Activated naive CD8-positive, alpha-beta T cell (primary cell): ENCODE measurements around the gene CCDC85C.

Experiments used
- H3K27ac Mint-ChIP-seq: one replicate; pipeline ENCODE4 v1.8.0; 2021; ENCODE audit warnings: mixed read lengths
- H3K27me3 Mint-ChIP-seq: one replicate; pipeline ENCODE4 v1.8.0; 2021; ENCODE audit warnings: mixed read lengths
- H3K36me3 Mint-ChIP-seq: one replicate; pipeline ENCODE4 v1.8.0; 2021; ENCODE audit warnings: mixed read lengths
- H3K4me1 Mint-ChIP-seq: one replicate; pipeline ENCODE4 v1.8.0; 2021; ENCODE audit warnings: low read depth, mixed read lengths
- H3K4me3 Mint-ChIP-seq: one replicate; pipeline ENCODE4 v1.8.0; 2021; ENCODE audit warnings: mild to moderate bottlenecking, mixed read lengths
- H3K9me3 Mint-ChIP-seq: one replicate; pipeline ENCODE4 v1.8.0; 2021; ENCODE audit warnings: low read depth, mixed read lengths

The CCDC85C gene

DNA sequence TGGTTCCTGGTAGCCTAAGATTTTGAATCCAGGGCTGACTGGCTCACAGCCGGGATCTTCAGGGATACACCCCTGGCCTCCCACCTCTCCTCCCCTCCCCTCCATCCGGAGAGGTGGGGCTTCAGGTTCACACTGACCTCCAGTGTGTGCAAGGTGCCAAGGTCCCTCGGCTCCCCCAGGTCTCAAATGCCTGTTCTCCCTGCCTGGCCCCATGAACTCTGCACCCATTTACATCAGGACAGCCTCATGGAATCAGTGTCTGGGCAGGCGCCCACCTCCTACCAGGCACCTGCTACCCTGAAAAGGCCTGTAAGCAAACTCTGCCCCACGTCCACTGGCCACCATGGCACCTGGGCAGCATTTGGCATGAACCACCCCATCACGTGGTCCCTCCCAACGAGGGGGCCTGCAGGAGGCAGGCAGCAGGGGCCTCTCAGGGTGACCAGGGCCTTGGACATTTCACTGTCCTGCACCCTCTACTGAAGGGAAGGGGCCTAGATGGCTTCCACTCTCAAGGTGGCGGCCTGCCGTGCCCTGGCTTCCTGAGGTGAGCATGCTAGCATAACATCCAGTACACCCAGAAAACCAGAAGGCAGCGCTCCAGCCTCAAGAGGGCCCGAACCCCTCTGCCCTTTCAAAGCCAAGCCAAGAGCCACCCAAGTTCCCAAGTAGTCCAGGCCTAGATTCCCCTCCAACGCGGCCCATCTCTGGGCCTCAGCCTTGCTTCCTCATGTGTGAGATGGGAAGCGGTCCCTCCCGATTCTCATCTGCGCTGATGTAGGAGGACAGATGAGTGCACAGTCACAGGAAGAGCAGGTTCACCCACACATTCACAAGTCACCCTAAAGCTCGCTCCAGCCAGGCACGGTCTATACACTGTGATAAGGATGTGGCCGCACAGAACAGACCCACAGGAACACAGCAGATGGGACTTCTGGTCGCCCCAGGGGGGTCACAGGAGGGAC lies 37.3 kb downstream of the CCDC85C start:
- H3K27ac Mint-ChIP-seq = no peak overlapping the region
- H3K27me3 Mint-ChIP-seq = no peaks in the 10 kb centered on the region
- no peaks in the 10 kb centered on the region for H3K9me3 Mint-ChIP-seq
- H3K4me3 Mint-ChIP-seq = no peak overlapping the region
- H3K36me3 Mint-ChIP-seq = no peaks in the 10 kb centered on the region
- H3K4me1 Mint-ChIP-seq = peaks cover 2% of the 10 kb centered on the region

DNA sequence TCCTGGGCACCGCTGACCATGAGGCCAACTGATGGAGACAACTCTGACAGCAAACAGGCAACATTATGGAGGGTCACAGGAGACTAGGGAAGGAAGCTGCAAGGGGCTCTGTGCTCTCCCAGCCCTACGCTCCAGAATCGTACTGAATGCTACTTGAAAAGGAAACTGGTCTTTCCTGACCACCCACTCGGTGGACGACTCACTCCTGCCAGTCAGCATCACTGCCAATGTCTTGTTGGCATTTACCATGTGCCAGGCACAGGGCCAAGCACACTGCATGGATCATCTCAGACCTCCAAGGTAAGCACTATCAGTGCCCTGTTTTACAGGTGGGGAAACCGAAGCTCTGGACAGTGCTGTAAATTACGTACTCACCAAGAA lies 38.0 kb downstream of the CCDC85C start:
- Mint-ChIP-seq H3K4me3 (no peak overlapping the region), H3K27ac (no peak overlapping the region), H3K9me3 (no peaks in the 10 kb centered on the region), H3K4me1 (peaks cover 2% of the 10 kb centered on the region), H3K36me3 (no peaks in the 10 kb centered on the region), H3K27me3 (no peaks in the 10 kb centered on the region)

DNA sequence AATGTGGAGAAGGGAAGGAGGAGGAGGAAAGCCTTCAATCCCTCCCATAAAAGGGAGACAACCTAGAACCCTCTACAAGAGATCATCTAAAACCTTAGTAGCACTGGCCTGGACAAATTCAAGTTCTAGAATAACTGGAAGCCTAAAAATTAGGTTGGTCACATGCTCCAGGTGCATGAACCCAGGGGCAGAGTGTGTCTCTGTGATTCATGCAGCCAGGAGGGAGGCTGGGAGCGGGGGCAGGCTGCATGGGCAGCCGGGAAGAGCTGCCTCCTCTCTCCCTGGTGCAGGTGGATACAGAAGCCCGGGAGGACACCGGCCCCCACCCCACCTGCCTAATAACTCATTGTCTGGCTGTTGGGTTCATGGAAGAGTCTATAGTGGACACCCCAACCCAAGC lies 38.6 kb downstream of the CCDC85C start:
- Mint-ChIP-seq H3K27me3 (no peaks in the 10 kb centered on the region), H3K36me3 (no peaks in the 10 kb centered on the region), H3K9me3 (no peaks in the 10 kb centered on the region), H3K4me3 (no peak overlapping the region), H3K27ac (no peak overlapping the region), H3K4me1 (peaks cover 2% of the 10 kb centered on the region)

DNA sequence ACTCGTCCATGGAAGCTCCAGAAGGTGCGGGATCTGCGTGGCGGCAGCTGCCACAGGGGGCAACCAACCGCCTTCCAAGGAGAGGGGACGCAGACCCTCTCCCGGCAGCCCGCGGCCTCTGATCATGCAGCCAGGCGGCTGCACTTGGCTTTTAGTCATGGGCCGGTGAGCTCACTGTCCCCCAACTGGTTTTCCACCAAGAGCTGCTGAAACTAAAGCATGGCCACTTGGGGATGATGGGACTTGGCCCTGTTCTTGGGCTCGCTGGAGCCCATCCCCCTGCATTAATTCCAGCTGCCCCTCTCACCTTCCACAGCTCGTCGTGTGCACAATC lies 39.1 kb downstream of the CCDC85C start:
- no peak overlapping the region for H3K4me3 Mint-ChIP-seq
- no peaks in the 10 kb centered on the region for H3K36me3 Mint-ChIP-seq
- H3K27ac Mint-ChIP-seq = no peak overlapping the region
- no peaks in the 10 kb centered on the region for H3K27me3 Mint-ChIP-seq
- H3K4me1 Mint-ChIP-seq = peaks cover 2% of the 10 kb centered on the region
- H3K9me3 Mint-ChIP-seq = no peaks in the 10 kb centered on the region

DNA sequence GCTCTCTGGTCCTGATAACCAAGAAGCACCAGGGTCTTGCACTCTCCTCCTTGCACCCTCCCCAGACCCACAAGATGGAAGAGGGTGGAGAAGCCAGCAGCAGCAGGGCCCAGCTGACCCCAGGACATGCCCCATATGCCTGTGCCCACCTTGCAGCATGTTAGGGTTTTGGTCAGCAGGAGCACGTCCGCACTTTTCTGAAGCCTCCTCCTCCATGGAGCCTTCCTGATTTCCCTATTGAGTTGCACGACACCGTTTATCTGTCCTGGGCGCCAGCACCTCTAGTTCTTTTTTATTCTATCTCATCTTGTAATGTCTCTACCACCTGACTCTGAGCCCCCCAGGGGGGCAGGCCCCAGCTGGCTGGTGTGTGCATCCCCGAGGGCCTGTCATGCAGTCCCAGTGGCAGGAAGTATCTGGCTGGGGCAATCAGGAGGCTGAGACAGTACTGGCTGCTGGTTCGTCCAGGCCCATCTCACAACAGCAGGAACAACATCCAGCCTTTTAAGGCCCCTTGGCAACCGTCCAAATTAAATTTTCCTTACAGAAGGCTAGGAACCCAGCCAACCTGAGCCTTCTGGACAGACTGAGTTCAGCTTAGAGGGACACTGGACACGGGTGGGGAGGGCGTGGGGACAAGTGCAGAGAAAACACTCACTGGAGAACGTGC lies 39.6 kb downstream of the CCDC85C start:
- Mint-ChIP-seq H3K27ac (no peak overlapping the region), H3K27me3 (no peaks in the 10 kb centered on the region), H3K36me3 (no peaks in the 10 kb centered on the region), H3K9me3 (no peaks in the 10 kb centered on the region), H3K4me3 (no peak overlapping the region), H3K4me1 (peaks cover 2% of the 10 kb centered on the region)

DNA sequence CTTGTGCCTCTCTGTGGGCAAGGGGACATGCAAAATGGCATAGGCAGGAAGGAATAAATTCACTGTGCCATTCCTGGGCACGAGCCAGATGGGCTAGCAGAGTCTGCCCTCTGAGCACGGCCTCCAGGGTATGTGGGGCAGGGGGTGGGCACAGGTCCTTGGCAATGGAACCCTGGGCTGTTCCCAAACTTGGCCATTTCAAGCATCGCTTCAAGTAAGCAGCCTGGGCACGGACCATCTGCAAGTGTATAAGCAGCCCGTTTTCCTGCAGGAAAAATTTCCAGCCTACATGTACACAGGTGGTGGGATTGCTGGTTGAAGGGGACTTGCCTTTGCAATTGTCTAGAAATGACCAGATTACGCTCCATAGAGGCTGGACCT lies 40.3 kb downstream of the CCDC85C start:
- Mint-ChIP-seq H3K27me3 (no peaks in the 10 kb centered on the region), H3K36me3 (no peaks in the 10 kb centered on the region), H3K4me1 (peaks cover 2% of the 10 kb centered on the region), H3K9me3 (no peaks in the 10 kb centered on the region), H3K27ac (no peak overlapping the region), H3K4me3 (no peak overlapping the region)

DNA sequence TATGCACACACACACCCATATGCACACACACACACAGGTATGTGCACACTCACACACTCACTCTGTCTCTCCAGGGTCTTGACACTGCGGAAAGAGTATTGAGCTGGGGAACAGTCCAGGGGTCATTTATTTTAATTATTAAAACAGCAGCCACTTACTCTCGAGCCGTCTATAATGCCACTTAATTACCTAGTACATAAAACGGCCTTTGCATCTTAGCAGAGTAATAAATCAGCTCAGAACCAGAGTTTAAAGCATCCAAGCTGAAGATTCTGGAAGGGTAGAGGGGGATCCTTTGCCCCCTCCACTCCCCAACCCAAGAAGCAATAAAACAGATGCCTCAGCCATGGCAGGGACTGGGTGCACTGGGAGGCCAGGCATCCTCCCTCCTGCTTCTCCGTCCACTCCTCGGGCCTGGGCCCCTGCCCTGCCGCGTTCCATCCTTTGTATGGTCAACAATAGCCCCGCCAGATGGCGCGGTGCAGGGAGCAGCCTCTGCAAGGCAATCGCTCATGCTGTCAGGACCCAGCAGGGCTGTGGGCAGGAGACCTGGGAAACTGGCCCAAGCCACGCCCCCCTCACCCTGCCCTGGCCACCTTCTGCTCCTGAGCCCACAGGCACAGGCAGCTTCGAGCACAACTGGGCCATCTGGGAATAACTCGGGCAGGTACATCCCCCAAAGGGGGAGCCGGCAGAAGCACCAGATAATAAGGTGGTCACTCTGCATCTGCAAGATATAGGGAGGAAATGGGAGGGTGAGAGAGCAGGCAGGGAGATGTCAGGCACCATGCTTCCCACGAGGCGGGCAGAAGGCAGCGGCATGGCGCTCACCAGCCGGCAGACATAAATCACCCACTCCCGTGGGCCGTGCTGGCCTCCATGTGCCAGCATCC lies 40.9 kb downstream of the CCDC85C start:
- Mint-ChIP-seq H3K4me3 (no peak overlapping the region), H3K27ac (no peak overlapping the region), H3K4me1 (peaks cover 2% of the 10 kb centered on the region), H3K36me3 (no peaks in the 10 kb centered on the region), H3K9me3 (no peaks in the 10 kb centered on the region), H3K27me3 (no peaks in the 10 kb centered on the region)

DNA sequence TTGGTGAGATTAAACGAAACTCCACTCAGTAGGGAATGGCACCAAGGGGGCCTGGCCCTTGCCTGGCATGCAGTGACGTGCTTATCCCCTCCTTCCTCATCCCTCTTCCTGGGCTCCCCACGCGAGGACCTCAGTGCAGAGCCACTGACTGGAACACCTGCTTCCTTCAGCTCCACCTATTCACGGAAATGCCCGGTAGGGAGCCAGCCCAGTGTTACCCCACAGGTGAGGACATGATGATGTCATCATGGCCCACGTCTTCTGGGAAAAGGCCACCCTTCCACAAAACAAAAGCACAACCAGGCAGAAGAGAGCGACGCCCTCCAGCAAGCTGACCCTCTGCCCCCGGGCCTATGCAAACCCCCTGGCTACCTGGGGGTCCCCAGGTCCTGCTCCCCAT lies 42.1 kb downstream of the CCDC85C start:
- Mint-ChIP-seq H3K4me1 (peaks cover 2% of the 10 kb centered on the region), H3K27me3 (no peaks in the 10 kb centered on the region), H3K36me3 (no peaks in the 10 kb centered on the region), H3K4me3 (no peak overlapping the region), H3K9me3 (no peaks in the 10 kb centered on the region), H3K27ac (no peak overlapping the region)

DNA sequence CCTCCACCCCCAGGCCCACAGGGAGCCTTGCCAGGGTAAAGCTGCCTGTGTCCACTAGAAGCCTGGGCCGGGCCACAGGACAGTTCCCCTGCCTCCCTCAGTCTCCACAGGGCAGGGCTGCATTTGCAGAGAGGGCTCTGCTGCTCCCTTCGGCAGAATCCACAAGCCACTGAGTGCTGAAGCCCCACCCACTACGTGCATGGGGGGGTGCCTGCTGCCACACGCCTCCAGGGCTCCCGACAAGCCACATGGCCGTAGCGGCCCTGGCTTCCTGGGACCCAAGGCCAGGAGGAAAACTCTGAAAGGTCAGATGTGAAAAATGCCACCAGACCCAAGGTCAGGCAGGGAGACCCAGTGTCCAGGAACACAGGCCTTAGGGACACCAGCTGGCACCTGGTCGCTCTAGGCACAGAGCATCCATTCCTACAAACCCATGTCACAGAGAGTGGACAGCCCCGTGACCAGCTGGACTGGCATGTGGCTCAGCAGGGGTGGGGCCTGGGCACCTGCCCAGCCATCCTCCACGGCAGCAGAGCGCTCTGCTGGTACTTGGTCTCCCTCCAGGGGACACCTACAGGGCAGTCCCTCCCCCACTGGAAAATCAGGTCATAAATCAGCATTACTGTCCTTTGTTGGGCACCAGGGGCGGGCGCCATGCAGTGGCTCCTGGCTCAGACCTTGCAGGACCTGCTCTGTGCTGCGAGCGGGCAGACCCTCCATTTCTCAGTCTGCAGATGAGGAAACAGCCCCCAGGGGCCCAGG lies 42.9 kb downstream of the CCDC85C start:
- Mint-ChIP-seq H3K36me3 (no peaks in the 10 kb centered on the region), H3K9me3 (no peaks in the 10 kb centered on the region), H3K4me1 (peaks cover 2% of the 10 kb centered on the region), H3K4me3 (no peak overlapping the region), H3K27ac (no peak overlapping the region), H3K27me3 (no peaks in the 10 kb centered on the region)

DNA sequence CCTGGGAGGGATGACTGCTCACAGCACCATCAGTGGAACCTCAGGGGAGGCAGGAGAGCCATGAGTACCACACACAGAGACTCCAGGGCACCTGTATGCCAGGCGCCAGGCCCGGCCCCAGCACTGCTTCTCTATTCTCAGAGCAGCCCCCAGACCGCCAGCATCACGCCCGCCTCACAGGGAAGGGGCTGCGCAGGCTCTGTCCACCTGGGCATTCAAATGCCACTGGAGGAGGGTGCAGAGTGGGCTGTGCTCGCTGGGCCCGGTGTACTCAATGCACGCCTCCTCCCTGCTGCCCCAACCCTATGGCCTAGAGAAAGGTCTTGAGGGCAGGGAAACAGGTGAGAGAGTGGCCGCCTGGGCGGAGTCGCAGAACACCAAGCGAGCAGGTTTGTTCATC lies 43.6 kb downstream of the CCDC85C start:
- Mint-ChIP-seq H3K9me3 (no peaks in the 10 kb centered on the region), H3K36me3 (no peaks in the 10 kb centered on the region), H3K4me3 (no peak overlapping the region), H3K27ac (no peak overlapping the region), H3K27me3 (no peaks in the 10 kb centered on the region), H3K4me1 (peaks cover 2% of the 10 kb centered on the region)

DNA sequence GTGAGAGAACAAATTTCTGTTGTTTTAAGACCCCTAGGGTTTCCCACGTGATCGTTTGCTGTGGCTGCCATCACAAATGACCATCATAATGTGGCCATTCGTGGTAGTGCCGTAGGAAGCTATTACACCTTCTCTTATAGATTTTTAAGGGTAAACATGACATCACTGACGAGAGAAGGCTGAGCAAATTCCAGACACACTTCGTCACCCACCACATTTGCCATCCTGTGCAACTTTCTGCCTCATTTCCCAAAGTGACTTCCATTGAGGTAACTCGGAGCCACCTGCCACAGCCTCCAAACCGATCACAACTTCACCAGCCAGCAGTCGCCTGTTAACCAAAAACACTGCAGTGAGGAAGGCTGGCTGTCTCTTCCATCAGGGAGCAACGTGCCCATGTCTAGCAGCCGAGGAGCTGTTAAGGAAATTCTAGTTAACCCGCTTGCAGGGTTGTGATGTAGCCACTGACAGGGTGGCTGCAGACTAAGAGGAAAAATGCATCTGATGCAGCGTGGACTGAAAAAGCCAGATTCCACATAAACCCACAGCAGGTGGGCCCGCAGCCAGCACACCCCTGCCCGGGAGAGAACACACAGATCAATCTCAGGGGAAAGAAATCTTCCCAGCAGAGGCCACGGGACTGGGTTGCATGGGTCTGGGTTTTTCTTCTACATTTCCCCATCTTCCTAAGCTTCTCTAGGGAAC lies 44.6 kb downstream of the CCDC85C start:
- Mint-ChIP-seq H3K9me3 (no peaks in the 10 kb centered on the region), H3K4me1 (peaks cover 2% of the 10 kb centered on the region), H3K36me3 (no peaks in the 10 kb centered on the region), H3K4me3 (no peak overlapping the region), H3K27me3 (no peaks in the 10 kb centered on the region), H3K27ac (no peak overlapping the region)

DNA sequence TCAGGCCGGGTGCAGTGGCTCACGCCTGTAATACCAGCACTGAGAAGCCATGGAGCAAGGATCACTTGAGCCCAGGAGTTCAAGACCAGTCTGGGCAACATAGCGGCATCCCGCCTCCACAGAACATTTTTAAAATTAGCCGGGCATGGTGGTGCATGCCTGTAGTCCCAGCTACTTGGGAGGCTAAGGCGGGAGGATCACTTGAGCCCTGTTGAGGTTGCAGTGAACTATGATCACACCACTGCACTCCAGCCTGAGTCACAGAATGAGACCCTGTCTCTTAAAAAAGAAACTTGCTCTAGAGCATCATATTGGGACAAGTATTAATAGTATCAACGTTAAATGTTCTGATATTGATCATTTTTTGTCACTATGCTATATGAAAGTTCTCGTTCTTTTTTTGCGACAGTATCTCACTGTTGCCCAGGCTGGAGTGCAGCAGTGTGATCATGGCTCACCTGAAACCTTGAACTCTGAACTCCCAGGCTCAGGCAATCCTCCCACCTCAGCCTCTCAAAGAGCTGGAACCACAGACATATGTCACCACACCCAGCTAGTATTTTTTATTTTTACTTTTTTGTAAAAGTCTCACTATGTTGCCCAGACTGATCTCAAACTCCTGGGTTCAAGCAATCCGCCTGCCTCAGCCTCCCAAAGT lies 47.7 kb downstream of the CCDC85C start:
- Mint-ChIP-seq H3K4me3 (no peak overlapping the region), H3K36me3 (no peaks in the 10 kb centered on the region), H3K9me3 (no peaks in the 10 kb centered on the region), H3K27ac (no peak overlapping the region), H3K4me1 (peaks cover under 1% of the 10 kb centered on the region), H3K27me3 (no peaks in the 10 kb centered on the region)

DNA sequence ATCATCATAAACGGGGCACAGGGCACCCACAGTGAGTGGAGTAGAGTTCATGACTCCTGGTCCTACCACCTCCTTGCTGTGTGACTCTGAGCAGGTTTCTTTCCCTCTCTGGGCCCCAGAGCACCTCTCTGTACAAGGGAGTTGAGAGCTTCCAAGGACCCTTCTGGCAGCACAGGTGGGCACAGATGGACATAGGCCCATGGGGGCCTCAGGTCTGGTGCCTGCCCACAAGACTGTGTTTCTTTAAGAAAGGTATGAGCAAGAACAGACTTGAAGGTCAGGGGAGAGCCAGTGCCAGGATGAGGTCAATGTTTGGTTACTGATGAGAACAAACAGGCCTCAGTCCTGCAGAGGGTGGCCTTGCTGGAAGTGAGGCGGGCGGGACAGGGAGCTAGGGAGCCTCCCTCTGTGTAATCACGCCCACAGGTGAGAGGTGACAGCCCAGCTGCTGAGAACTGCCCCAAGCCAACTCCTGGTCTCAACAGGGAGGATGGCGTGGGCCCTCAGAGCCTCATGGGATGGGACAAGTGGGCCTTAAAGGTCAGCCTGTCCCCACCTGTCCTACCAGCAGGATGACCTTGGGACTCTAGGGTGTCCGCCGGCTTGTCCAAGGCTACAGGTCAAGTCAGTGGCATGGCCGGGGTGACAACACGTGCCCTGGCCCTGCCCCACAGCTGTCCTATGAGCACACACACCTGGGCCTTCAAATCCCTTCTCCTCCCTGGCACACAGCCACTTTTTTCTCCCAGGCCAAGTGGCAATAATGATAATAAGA lies 49.1 kb downstream of the CCDC85C start:
- Mint-ChIP-seq H3K4me3 (no peak overlapping the region), H3K9me3 (no peaks in the 10 kb centered on the region), H3K4me1 (peaks cover 4% of the 10 kb centered on the region), H3K27me3 (no peaks in the 10 kb centered on the region), H3K27ac (no peak overlapping the region), H3K36me3 (no peaks in the 10 kb centered on the region)
